Gastrocnemius medialis (tissue), 4 donors: ENCODE results near the gene VWA5B1. TPM values are rescaled to one million over a fixed set of nuclear protein-coding genes. Genes with fewer than 3 reads are reported as not detected.

Experiments
- ATAC-seq, 2 donors: fragments of 150-250 bp; one replicate each; pipeline ENCODE4 v1.9.1; 2016
- DNase-seq, 2 donors: peaks; one replicate each; pipeline ENCODE4 v3.0.0-alpha.2; 2019
- H3K27ac ChIP-seq, 4 donors: fragments of 200-600 bp; sonication (generic); 1 replicate in 1 of 4; 2 replicates in 3 of 4; pipeline ENCODE4 v1.5.1; 2016 to 2018; ENCODE audit warnings: mild to moderate bottlenecking in 2 of 4, moderate library complexity in 1 of 4
- H3K27me3 ChIP-seq, 3 donors: fragments of 200-600 bp; sonication (generic) in 2 of 3; 1 replicate in 1 of 3; 2 replicates in 2 of 3; pipeline versions ENCODE4 v1.5.1 to v1.6.0; 2016 to 2019; ENCODE audit warnings: mild to moderate bottlenecking in 1 of 3, moderate library complexity in 1 of 3
- H3K36me3 ChIP-seq, 2 donors: fragments of 200-600 bp; sonication (generic) in 1 of 2; one replicate each; pipeline ENCODE4 v1.5.1; 2017 to 2018
- H3K4me1 ChIP-seq, 2 donors: fragments of 200-600 bp; sonication (generic) in 1 of 2; one replicate each; pipeline ENCODE4 v1.5.1; 2016 to 2017; ENCODE audit warnings: mild to moderate bottlenecking in 2 of 2
- H3K4me3 ChIP-seq, 4 donors: fragments of 200-600 bp; sonication (generic) in 3 of 4; 1 replicate in 1 of 4; 2 replicates in 3 of 4; pipeline ENCODE4 v1.5.1; 2016 to 2019; ENCODE audit warnings: mild to moderate bottlenecking in 2 of 4
- H3K9me3 ChIP-seq, 3 donors: fragments of 200-600 bp; sonication (generic) in 2 of 3; 1 replicate in 1 of 3; 2 replicates in 2 of 3; pipeline ENCODE4 v1.5.1; 2016 to 2019
- POLR2A ChIP-seq, 2 donors: fragments of 450-650 bp; IDR thresholded peaks; one replicate each; pipeline ENCODE4 v1.6.1; 2017; ENCODE audit warnings: antibody characterized with exemption in 2 of 2, mild to moderate bottlenecking in 2 of 2, moderate library complexity in 2 of 2
- in situ Hi-C, 4 donors: fragments of 200-750 bp; cut with MboI; loops; one replicate each; pipeline versions ENCODE4 v1.15.0 to v1.8.0; 2017; ENCODE audit warnings: low sequenced_read_pairs in 4 of 4
- intact Hi-C: fragments of 100-400 bp; cut with DNase I; formaldehyde crosslinking; loops from one replicate; pipeline ENCODE4 v1.15.1; 2023; ENCODE audit warnings: low total_unique reads
- total RNA-seq, 4 donors: library from RNA; depleted of rRNA; stranded (reverse); fragments of >200 nt; gene quantifications; one replicate each; pipeline versions ENCODE4 v1.1.0 to v1.2.3, GENCODE V29; 2016
- TF ChIP-seq, protein P1 (sequence below), 5 experiments: fragments of 450-650 bp in 3 of 5; fragments of 200-600 bp in 2 of 5; sonication (generic) in 2 of 5; IDR thresholded peaks in 4 of 5; conservative IDR thresholded peaks in 1 of 5; 1 replicate in 4 of 5; 2 replicates in 1 of 5; pipeline ENCODE4 v1.5.1; 2016 to 2019; ENCODE audit warnings: antibody characterized with exemption in 5 of 5, mild to moderate bottlenecking in 3 of 5, moderate library complexity in 3 of 5

Gene VWA5B1
- total RNA-seq, 4 donors from 2014 or later = 0.25 TPM; not detected in 3

DNA sequence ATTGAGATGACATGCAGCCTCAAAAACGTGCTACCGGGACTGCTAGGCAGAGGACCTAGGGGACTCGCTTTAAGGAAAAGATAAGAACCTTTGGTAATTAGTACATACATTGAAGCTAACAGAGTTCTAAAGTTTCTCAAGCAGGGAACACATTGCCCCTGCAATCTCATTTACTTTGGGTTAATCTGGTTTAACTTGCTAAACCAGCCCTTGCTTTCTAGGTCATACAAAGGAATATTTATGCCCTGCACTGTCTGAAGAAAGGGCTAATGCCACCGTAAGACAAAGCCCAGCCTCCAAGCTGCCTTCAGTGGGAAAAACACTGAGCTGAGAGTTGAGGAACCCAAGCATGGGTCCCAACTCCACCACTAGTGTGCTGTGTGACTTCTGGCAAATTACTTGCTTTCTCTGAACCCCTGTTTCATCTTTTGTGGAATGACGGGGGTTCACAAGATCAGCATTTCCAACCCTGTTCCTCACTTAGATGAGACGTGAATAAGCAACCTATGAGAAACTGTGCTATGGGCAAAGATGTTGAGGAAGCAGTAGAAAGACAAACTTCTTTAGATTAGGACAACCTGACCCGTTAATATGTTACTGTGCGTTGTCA is 66.3 kb downstream of the VWA5B1 start:
- TF ChIP-seq POLR2A (IDR thresholded peaks at IDR 0.05) = no peak
- TF ChIP-seq, protein P1, sequence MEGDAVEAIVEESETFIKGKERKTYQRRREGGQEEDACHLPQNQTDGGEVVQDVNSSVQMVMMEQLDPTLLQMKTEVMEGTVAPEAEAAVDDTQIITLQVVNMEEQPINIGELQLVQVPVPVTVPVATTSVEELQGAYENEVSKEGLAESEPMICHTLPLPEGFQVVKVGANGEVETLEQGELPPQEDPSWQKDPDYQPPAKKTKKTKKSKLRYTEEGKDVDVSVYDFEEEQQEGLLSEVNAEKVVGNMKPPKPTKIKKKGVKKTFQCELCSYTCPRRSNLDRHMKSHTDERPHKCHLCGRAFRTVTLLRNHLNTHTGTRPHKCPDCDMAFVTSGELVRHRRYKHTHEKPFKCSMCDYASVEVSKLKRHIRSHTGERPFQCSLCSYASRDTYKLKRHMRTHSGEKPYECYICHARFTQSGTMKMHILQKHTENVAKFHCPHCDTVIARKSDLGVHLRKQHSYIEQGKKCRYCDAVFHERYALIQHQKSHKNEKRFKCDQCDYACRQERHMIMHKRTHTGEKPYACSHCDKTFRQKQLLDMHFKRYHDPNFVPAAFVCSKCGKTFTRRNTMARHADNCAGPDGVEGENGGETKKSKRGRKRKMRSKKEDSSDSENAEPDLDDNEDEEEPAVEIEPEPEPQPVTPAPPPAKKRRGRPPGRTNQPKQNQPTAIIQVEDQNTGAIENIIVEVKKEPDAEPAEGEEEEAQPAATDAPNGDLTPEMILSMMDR (IDR thresholded peaks at IDR 0.05 in 4 of 5, conservative IDR thresholded peaks at IDR 0.05 in 1 of 5) = no peak
- no peak overlapping the region for H3K27ac ChIP-seq
- no peaks in the 10 kb centered on the region for H3K9me3 ChIP-seq
- intact Hi-C loops = loop anchor here (10.0 kb wide), 1 partner anchor 278 kb away; the partner anchor contains the start of gene PINK1
- H3K27me3 ChIP-seq = no peaks in the 10 kb centered on the region
- in situ Hi-C loops = no loop called here
- peaks cover 24 to 31% of the 10 kb centered on the region in 2 donors for H3K4me1 ChIP-seq
- no peaks in the 10 kb centered on the region for H3K36me3 ChIP-seq
- ATAC-seq = no peak
- no peak overlapping the region for H3K4me3 ChIP-seq
- no peak for DNase-seq

DNA sequence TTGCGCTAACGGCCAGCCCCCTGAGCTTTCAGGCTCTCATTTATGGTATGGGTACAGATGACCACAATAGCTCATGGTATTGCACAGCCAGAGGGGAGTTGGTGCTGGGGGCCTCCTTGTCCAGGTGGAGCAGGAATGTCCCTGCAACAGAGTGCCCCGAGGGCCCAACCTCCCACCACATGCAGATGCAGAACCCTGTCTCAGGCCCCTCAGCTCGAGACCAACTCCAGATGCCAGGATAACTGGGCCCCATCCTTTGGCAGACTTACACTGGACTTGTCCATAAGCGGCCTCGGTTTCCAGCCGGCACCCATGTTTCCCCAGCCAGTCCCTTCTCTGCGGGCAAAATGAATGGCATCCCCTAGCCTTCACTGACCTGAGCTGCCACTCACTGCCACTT is 67.1 kb downstream of the VWA5B1 start:
- in situ Hi-C loops (no loop called here), intact Hi-C loops (loop anchor here (10.0 kb wide), 1 partner anchor 277 kb away; the partner anchor contains the start of gene PINK1)
- Histone ChIP-seq H3K4me3 (no peak overlapping the region), H3K27ac (peak overlapping the region in 1 of 4 donors; percentile 80), H3K9me3 (no peaks in the 10 kb centered on the region), H3K27me3 (no peaks in the 10 kb centered on the region), H3K4me1 (peaks cover 26 to 31% of the 10 kb centered on the region in 2 donors), H3K36me3 (no peaks in the 10 kb centered on the region)
- ATAC-seq (no peak), DNase-seq (no peak)
- TF ChIP-seq POLR2A (IDR thresholded peaks at IDR 0.05) = no peak
- TF ChIP-seq, protein P1 (IDR thresholded peaks at IDR 0.05 in 4 of 5, conservative IDR thresholded peaks at IDR 0.05 in 1 of 5) = no peak

DNA sequence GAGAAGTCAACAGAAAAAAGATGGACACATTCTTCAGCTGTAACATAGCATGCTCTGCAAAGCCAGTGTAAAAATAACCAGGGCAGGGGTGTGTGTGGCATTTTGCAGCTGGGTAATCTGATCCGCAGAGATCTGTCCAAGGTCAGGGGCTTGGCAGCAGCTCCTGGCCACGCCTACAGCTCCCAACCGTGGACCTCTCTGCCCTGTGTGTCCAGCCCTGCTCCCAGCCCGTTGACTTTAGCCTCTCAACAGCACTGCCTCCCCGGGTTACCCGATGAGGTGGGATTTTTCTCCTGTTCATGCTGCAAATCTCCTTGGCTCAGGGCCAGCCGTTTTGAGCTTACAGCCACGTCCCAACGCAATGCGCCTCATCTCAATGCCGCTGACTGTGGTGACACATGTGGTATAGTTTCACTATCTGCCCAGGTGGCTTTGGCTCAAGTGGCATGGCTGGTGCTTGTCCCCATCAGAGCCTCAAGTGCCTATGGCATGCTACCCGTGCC is 68.1 kb downstream of the VWA5B1 start:
- Histone ChIP-seq H3K27me3 (no peaks in the 10 kb centered on the region), H3K4me1 (peaks cover 26 to 31% of the 10 kb centered on the region in 2 donors), H3K27ac (peak overlapping the region; percentile 57 to 80 (median 74)), H3K9me3 (no peaks in the 10 kb centered on the region), H3K4me3 (peak overlapping the region; percentile 12 to 48 (median 24)), H3K36me3 (no peaks in the 10 kb centered on the region)
- DNase-seq (peak; percentile 77 to 81), ATAC-seq (peak; percentile 92 to 95)
- TF ChIP-seq POLR2A (IDR thresholded peaks at IDR 0.05) = no peak
- TF ChIP-seq, protein P1 (IDR thresholded peaks at IDR 0.05 in 4 of 5, conservative IDR thresholded peaks at IDR 0.05 in 1 of 5) = no peak
- intact Hi-C loops = loop anchor here (1.0 to 10.0 kb wide), 2 partner anchors 77 to 276 kb away; partner anchors contain the start of gene PINK1
- in situ Hi-C loops = no loop called here

DNA sequence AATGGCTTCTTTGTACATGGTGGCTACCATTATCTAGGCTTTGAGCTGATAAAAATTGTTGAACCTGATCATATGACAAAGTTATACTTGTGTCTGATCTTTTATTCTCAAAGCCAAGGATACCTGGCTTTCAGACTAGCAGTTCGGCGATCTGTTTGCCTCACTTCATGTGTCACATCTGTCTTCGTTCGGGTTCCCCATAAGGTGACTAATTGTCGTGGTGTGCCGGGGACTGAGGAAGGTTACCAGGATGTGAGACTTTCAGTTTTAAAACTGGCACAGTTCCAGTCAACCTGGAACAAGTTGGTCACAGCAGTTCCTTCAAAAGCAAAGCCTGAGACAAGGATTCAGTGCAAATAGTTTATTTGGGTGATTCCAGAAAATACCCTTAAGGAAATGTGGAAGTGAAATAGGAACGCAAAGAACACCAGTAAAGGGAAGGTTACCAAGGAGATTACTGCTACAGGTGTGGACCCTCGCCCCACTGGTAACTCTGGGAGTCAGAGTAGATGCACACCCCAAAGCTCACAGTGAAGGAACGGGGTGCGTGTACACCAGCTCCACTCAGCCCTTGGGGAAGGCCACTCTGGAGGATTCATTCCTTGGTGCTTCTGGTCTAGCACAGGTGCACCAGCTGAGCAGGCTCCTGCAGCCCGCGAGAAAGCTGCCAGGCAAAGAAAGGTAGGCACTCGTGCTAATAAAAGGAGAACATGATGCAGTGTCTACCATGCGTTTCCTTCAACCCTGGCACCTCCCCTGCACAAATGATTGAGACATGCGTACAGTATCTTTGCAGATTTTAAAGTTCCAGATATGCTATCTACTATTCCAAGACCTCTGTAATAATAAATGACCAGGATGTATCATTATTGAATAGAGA is 69.0 kb downstream of the VWA5B1 start:
- Histone ChIP-seq H3K4me3 (no peak overlapping the region), H3K27ac (peak overlapping the region in 2 of 4 donors; percentile 76 to 80), H3K4me1 (peaks cover 26 to 31% of the 10 kb centered on the region in 2 donors), H3K9me3 (no peaks in the 10 kb centered on the region), H3K36me3 (no peaks in the 10 kb centered on the region), H3K27me3 (peaks cover 0 to 5% (median 0%) of the 10 kb centered on the region in 3 donors)
- ATAC-seq (no peak), DNase-seq (no peak)
- intact Hi-C loops (loop anchor here (1.0 to 10.0 kb wide), 2 partner anchors 77 to 275 kb away; partner anchors contain the start of gene PINK1), in situ Hi-C loops (no loop called here)
- TF ChIP-seq, protein P1 (IDR thresholded peaks at IDR 0.05 in 4 of 5, conservative IDR thresholded peaks at IDR 0.05 in 1 of 5) = no peak
- no peak for TF ChIP-seq POLR2A (IDR thresholded peaks at IDR 0.05)
